SH-SY5Y (cell line): ENCODE measurements around the gene MANSC1.

ENCODE experiments used
- GATA2 ChIP-seq: IDR thresholded peaks from 2 replicates; pipeline ENCODE4 v1.6.1; 2011; ENCODE audit warnings: mild to moderate bottlenecking, low read depth, low read length
- GATA3 ChIP-seq: IDR thresholded peaks from 2 replicates; pipeline ENCODE4 v1.6.1; 2011; ENCODE audit warnings: low read depth, mild to moderate bottlenecking, low read length, moderate library complexity

DNA sequence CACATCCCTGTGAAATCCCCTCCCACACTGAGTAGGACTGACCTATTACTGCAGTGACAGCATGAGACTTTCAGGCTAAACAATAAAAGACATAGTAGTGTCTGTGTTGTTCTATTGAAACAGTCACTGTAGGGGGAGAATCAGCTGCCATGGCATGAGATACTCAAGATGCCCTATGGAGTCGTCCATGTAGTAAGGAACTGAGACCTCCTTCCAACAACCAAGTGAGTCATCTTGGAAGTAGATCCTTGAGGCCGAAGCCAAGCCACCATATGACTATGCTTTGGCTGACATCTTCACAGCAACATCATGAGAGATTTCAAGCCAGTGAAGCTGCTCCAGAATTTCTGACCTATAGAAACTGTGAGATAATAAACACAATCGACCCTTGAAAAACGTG, 71.1 kb downstream of the MANSC1 start:
- no peak for TF ChIP-seq GATA2
- no peak for TF ChIP-seq GATA3
